AG04450 (cell line): ENCODE results near the gene INPP5B. TPM values are rescaled to one million over a fixed set of nuclear protein-coding genes. Genes with fewer than 3 reads are reported as not detected.

Experiments used
- CTCF ChIA-PET: fragments of 300-600, 350-600 bp; formaldehyde crosslinking; extraction: SDS; loops from one replicate; lab custom pipeline; 2022; ENCODE audit warnings: antibody characterized with exemption, inconsistent platforms; lab: Charles Lee
- POLR2A ChIA-PET: fragments of 350-600 bp; formaldehyde crosslinking; extraction: SDS; loops from one replicate; lab custom pipeline; 2021; ENCODE audit warnings: antibody characterized with exemption, inconsistent platforms; lab: Yijun Ruan, JAX
- DNase-seq: peaks from one replicate; pipeline ENCODE4 v3.0.0-alpha.2; 2011; ENCODE audit warnings: low read depth, low spot score
- H3K27ac ChIP-seq: one replicate; pipeline ENCODE4 v1.5.1; 2012; ENCODE audit warnings: low read depth, low read length, control low read depth
- H3K27me3 ChIP-seq: one replicate; pipeline ENCODE4 v1.6.0; 2012; ENCODE audit warnings: low read length; ENCODE audit not compliant: control insufficient read depth, insufficient read depth
- H3K4me3 ChIP-seq: 2 replicates; pipeline ENCODE4 v1.5.1; 2011; ENCODE audit warnings: mild to moderate bottlenecking, low read depth, low read length, control low read depth
- H3K9me3 ChIP-seq: 2 replicates; pipeline ENCODE4 v1.5.1; 2012; ENCODE audit warnings: low read length; ENCODE audit not compliant: control insufficient read depth, insufficient read depth
- CTCF ChIP-seq: IDR thresholded peaks from 2 replicates; pipeline ENCODE4 v1.5.1; 2011; ENCODE audit warnings: low read depth, low read length, control low read depth, inconsistent platforms
- polyA plus RNA-seq: library from polyadenylated mRNA; depleted of rRNA; stranded (reverse); fragments of >200 nt; gene quantifications from 2 replicates; pipeline ENCODE4 v1.2.3, GENCODE V29; 2011

INPP5B gene
- polyA plus RNA-seq, 1 experiment: 21.9 TPM

DNA sequence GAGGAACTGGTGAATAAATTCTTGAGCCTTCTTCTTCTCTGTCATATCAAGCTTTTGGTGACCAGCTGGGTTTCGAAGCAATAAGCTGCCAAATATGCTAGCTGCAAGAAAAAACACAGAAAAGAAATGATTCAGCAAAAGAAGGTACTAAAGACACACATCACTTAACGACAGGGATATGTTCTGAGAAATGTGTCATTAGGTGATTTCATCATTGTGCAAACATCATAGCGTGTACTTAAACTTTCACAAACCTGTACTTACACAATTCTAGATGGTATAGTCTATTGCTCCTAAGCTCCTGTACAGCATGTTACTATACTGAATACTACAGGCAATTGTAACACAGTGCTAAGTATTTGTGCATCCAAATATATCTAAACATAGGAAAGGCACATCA, 84.5 kb downstream of the INPP5B start:
- no peak overlapping the region for H3K27ac ChIP-seq
- ChIA-PET POLR2A (no interaction called here), CTCF (interaction anchor here (0.9 to 3.7 kb wide), 3 partner anchors 13 to 16 kb away, joined by 3 to 52 read pairs (median 7); no protein-coding TSS in a partner anchor)
- no peaks in the 10 kb centered on the region; the same call in 1 of the 2 replicates for H3K9me3 ChIP-seq
- no peak for DNase-seq
- no peaks in the 10 kb centered on the region for H3K27me3 ChIP-seq
- no peak overlapping the region for H3K4me3 ChIP-seq
- no peak for TF ChIP-seq CTCF

DNA sequence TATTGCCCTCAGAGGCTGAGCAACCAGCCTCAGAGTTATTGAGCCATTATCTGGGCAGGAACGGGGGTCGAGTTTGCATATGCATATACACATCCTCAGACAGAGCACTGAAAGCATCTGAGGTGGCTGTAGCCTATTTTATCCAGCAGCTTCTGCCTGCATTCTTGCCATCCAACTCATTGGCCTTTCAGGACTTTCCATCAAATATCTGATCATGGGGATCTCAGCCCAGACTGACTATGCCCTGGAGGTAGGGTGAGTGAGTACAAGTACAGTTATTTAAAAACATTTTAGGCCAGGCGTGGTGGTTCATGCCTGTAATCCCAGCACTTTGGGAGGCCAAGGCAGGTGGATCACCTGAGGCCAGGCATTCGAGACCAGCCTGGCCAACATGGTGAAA, 85.7 kb downstream of the INPP5B start:
- CTCF ChIA-PET: interaction anchor here (1.5 to 3.7 kb wide), 6 partner anchors 12 to 169 kb away, joined by 4 to 70 read pairs (median 16); no protein-coding TSS in a partner anchor
- no peak for DNase-seq

DNA sequence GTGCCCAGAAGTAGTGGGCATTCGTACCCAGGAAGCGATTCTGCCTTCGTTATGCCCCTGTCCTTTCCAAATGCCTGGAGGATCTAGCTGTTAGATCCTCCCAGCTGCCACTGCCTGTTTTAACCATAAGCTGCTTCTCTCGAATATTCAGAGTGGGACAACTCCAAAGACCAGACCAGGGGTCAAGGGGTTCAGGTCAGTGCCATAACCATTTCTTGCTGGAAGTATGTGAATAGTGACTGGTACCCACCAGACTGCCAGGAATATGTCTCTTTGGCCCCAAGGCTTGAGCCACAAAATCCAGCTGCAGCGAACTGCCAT, 86.5 kb downstream of the INPP5B start:
- POLR2A ChIA-PET: interaction anchor here (2.0 kb wide), 1 partner anchor 52 kb away, joined by 22 read pairs; the partner anchor contains the start of genes C1orf122 and YRDC
- no peaks in the 10 kb centered on the region for H3K27me3 ChIP-seq
- H3K9me3 ChIP-seq: no peaks in the 10 kb centered on the region; the same call in 1 of the 2 replicates
- no peak for TF ChIP-seq CTCF
- CTCF ChIA-PET: interaction anchor here (0.6 to 3.7 kb wide), 52 partner anchors 8 to 1211 kb away, joined by 3 to 70 read pairs (median 7); partner anchors contain the start of genes C1orf122, CDCA8, INPP5B and MEAF6
- no peak for DNase-seq
- H3K4me3 ChIP-seq: peak overlapping the region; percentile 100
- H3K27ac ChIP-seq: peak overlapping the region; percentile 86

More for the DNA sequence above, 85.7 kb downstream of the INPP5B start:
- Histone ChIP-seq H3K9me3 (no peaks in the 10 kb centered on the region; the same call in 1 of the 2 replicates), H3K27me3 (no peaks in the 10 kb centered on the region), H3K4me3 (no peak overlapping the region), H3K27ac (no peak overlapping the region)
- no peak for TF ChIP-seq CTCF
- POLR2A ChIA-PET: no interaction called here

GRCh38 chr1:37859507-37860345, 87.1 kb downstream of the INPP5B start, which contains the start of gene MTF1:
TSS of gene MTF1 (minus strand) at chr1:37859592. CDS start at chr1:37857658, 1,934 bp downstream.
- H3K27me3 ChIP-seq: no peaks in the 10 kb centered on the region
- ChIA-PET CTCF (interaction anchor here (0.6 to 3.7 kb wide), 60 partner anchors 8 to 1210 kb away, joined by 3 to 70 read pairs (median 5); partner anchors contain the start of genes C1orf122, CDCA8, INPP5B and MEAF6), POLR2A (interaction anchor here (0.5 to 2.0 kb wide), 6 partner anchors 9 to 868 kb away, joined by 3 to 22 read pairs (median 4); partner anchors contain the start of genes C1orf122 and YRDC)
- TF ChIP-seq CTCF: peak; percentile 89
- H3K4me3 ChIP-seq: peak within 1 kb of the TSS; percentile 100
- H3K27ac ChIP-seq: peak within 1 kb of the TSS; percentile 86
- H3K9me3 ChIP-seq: no peaks in the 10 kb centered on the region; the same call in 1 of the 2 replicates
- peak; percentile 87 for DNase-seq
